Nephron (organoid): ENCODE results near the gene RBPMS2.

Experiments
- H3K27ac Mint-ChIP-seq, 3 experiments: 2 replicates each; pipeline ENCODE4 v1.8.0; 2020; ENCODE audit warnings: mixed read lengths in 3 of 3, mild to moderate bottlenecking in 2 of 3, moderate library complexity in 1 of 3
- H3K27me3 Mint-ChIP-seq: 2 replicates; pipeline ENCODE4 v1.8.0; 2021; ENCODE audit warnings: low read depth, mild to moderate bottlenecking, moderate library complexity, mixed read lengths
- H3K36me3 Mint-ChIP-seq: 2 replicates; pipeline ENCODE4 v1.8.0; 2020; ENCODE audit warnings: low read depth, mixed read lengths
- H3K4me1 Mint-ChIP-seq: 2 replicates; pipeline ENCODE4 v1.8.0; 2020; ENCODE audit warnings: mixed read lengths
- H3K4me3 Mint-ChIP-seq, 3 experiments: 2 replicates each; pipeline ENCODE4 v1.8.0; 2020; ENCODE audit warnings: mild to moderate bottlenecking in 3 of 3, mixed read lengths in 3 of 3, moderate library complexity in 2 of 3
- H3K9me3 Mint-ChIP-seq: 2 replicates; pipeline ENCODE4 v1.8.0; 2020; ENCODE audit warnings: mixed read lengths
- CTCF ChIP-seq, 3 experiments: fragments of 200-600 bp; sonication (generic); IDR thresholded peaks; one replicate each; pipeline ENCODE4 v1.5.0; 2021; ENCODE audit warnings: antibody characterized with exemption in 3 of 3; ENCODE audit not compliant: unreplicated experiment in 3 of 3

Gene RBPMS2

GRCh38 chr15:64763462-64763861 is 11.9 kb downstream of the RBPMS2 start:
- Mint-ChIP-seq H3K36me3 (no peaks in the 10 kb centered on the region), H3K9me3 (no peaks in the 10 kb centered on the region), H3K4me1 (no peaks in the 10 kb centered on the region), H3K4me3 (no peak overlapping the region), H3K27ac (no peak overlapping the region), H3K27me3 (peaks cover 3% of the 10 kb centered on the region)
- TF ChIP-seq CTCF (IDR thresholded peaks at IDR 0.05; ENCODE audit: unreplicated experiment in 3 of 3) = no peak

GRCh38 chr15:64763021-64763420 is 12.4 kb downstream of the RBPMS2 start:
- H3K4me1 Mint-ChIP-seq = no peaks in the 10 kb centered on the region
- no peaks in the 10 kb centered on the region for H3K9me3 Mint-ChIP-seq
- no peak overlapping the region for H3K4me3 Mint-ChIP-seq
- no peak overlapping the region for H3K27ac Mint-ChIP-seq
- H3K27me3 Mint-ChIP-seq = peaks cover 3% of the 10 kb centered on the region
- no peaks in the 10 kb centered on the region for H3K36me3 Mint-ChIP-seq
- TF ChIP-seq CTCF (IDR thresholded peaks at IDR 0.05; ENCODE audit: unreplicated experiment in 3 of 3) = no peak

- H3K4me1 Mint-ChIP-seq = no peaks in the 10 kb centered on the region
- H3K27me3 Mint-ChIP-seq = no peaks in the 10 kb centered on the region
- H3K27ac Mint-ChIP-seq = no peak overlapping the region
- no peaks in the 10 kb centered on the region for H3K9me3 Mint-ChIP-seq
- TF ChIP-seq CTCF (IDR thresholded peaks at IDR 0.05; ENCODE audit: unreplicated experiment in 3 of 3) = no peak
- peaks cover under 1% of the 10 kb centered on the region for H3K36me3 Mint-ChIP-seq
- H3K4me3 Mint-ChIP-seq = no peak overlapping the region
Measured at GRCh38 chr15:64762546-64762945, 12.8 kb downstream of the RBPMS2 start.

GRCh38 chr15:64761156-64761555 is 14.2 kb downstream of the RBPMS2 start:
- TF ChIP-seq CTCF (IDR thresholded peaks at IDR 0.05; ENCODE audit: unreplicated experiment in 3 of 3) = no peak
- peaks cover 5% of the 10 kb centered on the region for H3K36me3 Mint-ChIP-seq
- no peak overlapping the region for H3K27ac Mint-ChIP-seq
- H3K9me3 Mint-ChIP-seq = no peaks in the 10 kb centered on the region
- no peaks in the 10 kb centered on the region for H3K27me3 Mint-ChIP-seq
- H3K4me3 Mint-ChIP-seq = no peak overlapping the region
- H3K4me1 Mint-ChIP-seq = no peaks in the 10 kb centered on the region

- no peaks in the 10 kb centered on the region for H3K27me3 Mint-ChIP-seq
- H3K9me3 Mint-ChIP-seq = no peaks in the 10 kb centered on the region
- no peak overlapping the region for H3K27ac Mint-ChIP-seq
- no peak overlapping the region for H3K4me3 Mint-ChIP-seq
- no peaks in the 10 kb centered on the region for H3K4me1 Mint-ChIP-seq
- TF ChIP-seq CTCF (IDR thresholded peaks at IDR 0.05; ENCODE audit: unreplicated experiment in 3 of 3) = no peak
- peaks cover 5% of the 10 kb centered on the region for H3K36me3 Mint-ChIP-seq
Measured at GRCh38 chr15:64760056-64760455, 15.3 kb downstream of the RBPMS2 start.

- TF ChIP-seq CTCF (IDR thresholded peaks at IDR 0.05; ENCODE audit: unreplicated experiment in 3 of 3) = no peak
Measured at GRCh38 chr15:64755427-64755940, 19.9 kb downstream of the RBPMS2 start.

More at GRCh38 chr15:64755427-64755940, 19.9 kb downstream of the RBPMS2 start:
- Mint-ChIP-seq H3K4me1 (peaks cover 2% of the 10 kb centered on the region), H3K27me3 (no peaks in the 10 kb centered on the region), H3K36me3 (peaks cover 5% of the 10 kb centered on the region), H3K4me3 (no peak overlapping the region), H3K9me3 (no peaks in the 10 kb centered on the region), H3K27ac (no peak overlapping the region)
